Measurements from ENCODE around the gene STX10.

STX10 gene

GRCh38 chr19:13138916-13139198, 11.3 kb downstream of the STX10 start:
- no peak for DNase-seq

DNA sequence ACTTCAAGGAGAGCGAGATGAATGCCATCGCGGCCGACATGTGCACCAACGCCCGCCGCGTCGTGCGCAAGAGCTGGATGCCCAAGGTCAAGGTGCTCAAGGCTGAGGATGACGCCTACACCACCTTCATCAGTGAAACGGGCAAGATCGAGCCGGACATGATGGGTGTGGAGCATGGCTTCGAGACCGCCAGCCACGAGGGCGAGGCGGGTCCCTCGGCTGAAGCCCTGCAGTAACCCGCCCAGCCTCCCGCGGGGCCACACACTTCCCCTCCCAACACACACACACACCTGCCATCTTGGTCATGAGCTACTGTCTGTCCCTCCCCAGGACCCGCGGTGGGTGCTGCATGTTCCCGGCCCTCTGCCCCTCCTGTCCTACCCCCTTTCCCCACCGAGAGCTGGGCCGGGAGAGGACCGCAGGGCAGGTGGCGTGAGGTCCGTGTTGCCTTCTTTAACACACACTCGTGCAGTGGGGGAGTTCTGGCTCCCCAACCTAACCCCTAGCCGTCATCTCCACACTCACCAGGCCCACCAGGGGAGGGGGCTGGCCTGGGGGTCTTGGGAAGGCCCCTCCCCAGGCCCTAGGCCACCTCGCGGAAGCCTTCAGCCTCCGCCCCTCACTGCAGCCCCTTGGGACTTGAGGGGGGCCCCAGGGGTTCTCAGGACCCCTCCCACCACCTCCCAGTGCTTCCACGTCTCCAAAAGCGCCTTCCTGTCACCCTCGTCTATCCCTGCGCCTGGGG, 11.8 kb downstream of the STX10 start:
- no peak for DNase-seq

GRCh38 chr19:13137290-13137794, 12.8 kb downstream of the STX10 start:
- DNase-seq = no peak

DNA sequence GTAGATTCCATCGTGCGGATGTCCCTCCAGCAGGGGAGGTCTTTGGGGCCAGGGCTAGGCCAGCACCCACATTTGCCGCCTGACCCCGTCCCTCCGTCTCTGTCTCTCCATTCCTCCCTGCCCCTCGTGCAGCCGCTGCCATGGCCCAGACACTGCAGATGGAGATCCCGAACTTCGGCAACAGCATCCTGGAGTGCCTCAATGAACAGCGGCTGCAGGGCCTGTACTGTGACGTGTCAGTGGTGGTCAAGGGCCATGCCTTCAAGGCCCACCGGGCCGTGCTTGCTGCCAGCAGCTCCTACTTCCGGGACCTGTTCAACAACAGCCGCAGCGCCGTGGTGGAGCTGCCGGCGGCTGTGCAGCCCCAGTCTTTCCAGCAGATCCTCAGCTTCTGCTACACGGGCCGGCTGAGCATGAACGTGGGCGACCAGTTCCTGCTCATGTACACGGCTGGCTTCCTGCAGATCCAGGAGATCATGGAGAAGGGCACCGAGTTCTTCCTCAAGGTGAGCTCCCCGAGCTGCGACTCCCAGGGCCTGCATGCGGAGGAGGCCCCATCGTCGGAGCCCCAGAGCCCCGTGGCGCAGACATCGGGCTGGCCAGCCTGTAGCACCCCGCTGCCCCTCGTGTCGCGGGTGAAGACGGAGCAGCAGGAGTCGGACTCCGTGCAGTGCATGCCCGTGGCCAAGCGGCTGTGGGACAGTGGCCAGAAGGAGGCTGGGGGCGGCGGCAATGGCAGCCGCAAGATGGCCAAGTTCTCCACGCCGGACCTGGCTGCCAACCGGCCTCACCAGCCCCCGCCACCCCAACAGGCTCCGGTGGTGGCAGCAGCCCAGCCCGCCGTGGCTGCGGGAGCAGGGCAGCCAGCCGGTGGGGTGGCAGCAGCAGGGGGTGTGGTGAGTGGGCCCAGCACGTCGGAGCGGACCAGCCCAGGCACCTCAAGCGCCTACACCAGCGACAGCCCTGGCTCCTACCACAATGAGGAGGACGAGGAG, 14.8 kb downstream of the STX10 start:
- DNase-seq = no peak

GRCh38 chr19:13134626-13135025, 15.5 kb downstream of the STX10 start:
- DNase-seq = no peak

DNA sequence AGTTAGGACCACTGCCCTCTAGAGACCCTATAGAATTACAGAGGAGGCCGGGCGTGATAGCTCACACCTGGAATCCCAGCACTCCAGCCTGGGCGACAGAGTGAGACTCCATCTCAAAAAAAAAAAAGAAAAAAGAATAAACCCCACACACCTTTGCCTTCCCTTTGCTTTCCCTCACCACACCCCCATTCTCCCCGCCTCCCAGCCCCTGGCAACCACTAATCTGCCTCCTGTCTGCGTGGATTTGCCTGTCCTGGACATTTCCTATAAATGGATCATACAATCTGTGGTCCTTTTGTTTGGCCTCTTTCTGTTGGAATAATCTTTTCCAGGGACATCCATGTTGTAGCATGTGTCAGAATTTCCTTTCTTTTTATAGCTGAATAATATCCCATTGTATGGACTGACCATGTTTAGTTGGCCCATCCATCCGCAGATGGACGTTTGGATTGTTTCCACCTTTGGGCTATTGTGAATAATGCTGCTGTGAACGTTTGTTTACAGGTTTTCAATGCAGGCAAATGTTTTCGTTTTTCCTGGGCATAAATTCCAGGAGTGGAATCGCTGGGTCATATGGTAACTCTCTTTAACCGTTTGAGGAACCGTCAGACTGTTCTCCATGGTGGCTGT, 16.8 kb downstream of the STX10 start:
- DNase-seq = no peak

DNA sequence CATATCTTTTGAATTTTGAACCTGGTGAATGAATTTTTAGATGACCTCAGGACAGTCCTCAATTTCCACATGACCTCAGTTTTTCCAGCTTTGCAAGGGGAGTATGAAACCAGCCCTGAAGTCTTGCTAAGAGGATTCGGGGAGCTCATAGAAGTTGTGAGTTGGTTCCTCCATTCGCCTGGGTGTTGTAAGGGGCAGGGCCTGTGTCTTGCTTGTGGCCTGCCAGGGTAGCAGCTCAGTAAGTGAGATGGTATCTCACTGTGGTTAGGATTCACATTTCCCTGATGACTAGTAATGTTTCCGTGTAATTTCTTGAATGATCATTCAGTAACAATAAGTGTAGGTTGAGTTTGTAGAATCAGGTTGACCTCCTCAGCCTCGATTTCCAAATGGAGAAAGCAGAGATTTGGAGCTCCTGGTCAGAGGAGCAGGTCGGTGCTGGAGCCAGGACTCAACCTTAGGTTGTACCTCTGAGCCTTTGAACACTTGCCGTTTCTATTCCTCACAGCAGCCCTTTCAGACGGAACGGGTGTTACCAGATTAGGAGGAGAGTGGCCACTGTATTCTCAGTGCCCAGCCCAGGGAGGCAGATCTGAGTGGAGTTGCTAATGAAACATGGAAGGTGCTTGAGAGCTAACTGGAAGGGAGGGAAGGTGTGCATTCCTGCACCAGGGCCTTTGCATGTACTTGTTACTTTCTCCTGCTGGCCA, 17.5 kb downstream of the STX10 start:
- no peak for DNase-seq

DNA sequence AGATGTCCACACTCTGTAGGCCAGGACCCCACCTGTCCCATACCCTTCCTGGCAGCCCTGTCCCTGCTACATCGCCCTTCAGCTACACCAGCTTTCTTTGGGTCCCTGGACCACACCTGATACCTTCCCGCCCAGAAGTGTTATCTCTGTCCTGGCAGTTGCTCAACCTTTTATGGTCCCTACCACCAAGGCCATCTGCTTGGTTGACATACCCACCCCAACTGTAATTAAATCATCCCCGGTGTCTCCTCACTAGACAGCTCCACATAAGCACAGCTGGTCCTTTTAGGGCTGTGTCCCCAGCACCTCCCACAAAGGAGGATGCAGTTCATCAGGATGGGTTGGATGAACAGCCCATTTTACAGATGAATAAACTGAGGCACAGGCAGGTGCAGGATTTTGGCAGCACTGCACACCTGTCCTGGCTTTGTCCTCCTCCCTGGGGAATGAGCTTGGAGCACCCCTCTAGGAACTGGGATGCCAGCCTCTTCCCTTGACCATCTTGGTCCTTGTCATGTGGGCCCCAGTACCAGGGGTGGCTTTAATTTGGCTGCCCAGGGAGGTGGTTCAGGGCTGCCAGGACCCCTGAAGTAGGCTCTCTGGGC, 19.2 kb downstream of the STX10 start:
- no peak for DNase-seq

- DNase-seq = no peak
These were observed 20.8 kb downstream of the STX10 start for GRCh38 chr19:13129384-13129783.

GRCh38 chr19:13128583-13128982, 21.6 kb downstream of the STX10 start:
- no peak for DNase-seq

- no peak for DNase-seq
These were observed 22.2 kb downstream of the STX10 start for GRCh38 chr19:13127811-13128575.

DNA sequence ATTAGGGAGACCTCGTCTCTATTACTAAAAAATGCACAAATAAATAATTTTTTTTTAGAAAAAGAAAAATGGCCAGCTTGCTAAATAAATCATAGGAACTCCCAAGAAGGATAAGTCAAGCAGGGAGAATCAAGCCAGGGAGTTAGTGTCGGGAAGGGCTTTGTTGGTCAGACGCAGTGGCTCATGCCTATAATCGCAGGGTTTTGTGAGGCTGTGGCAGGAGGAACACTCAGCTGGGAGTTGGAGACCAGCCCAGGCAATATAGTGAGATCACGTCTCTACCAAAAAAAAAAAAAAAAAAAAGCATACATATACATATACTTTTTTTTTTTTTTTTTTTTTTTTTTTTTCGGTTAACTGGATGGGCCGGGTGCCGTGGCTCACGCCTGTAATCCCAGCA, 23.1 kb downstream of the STX10 start:
- DNase-seq = no peak

DNA sequence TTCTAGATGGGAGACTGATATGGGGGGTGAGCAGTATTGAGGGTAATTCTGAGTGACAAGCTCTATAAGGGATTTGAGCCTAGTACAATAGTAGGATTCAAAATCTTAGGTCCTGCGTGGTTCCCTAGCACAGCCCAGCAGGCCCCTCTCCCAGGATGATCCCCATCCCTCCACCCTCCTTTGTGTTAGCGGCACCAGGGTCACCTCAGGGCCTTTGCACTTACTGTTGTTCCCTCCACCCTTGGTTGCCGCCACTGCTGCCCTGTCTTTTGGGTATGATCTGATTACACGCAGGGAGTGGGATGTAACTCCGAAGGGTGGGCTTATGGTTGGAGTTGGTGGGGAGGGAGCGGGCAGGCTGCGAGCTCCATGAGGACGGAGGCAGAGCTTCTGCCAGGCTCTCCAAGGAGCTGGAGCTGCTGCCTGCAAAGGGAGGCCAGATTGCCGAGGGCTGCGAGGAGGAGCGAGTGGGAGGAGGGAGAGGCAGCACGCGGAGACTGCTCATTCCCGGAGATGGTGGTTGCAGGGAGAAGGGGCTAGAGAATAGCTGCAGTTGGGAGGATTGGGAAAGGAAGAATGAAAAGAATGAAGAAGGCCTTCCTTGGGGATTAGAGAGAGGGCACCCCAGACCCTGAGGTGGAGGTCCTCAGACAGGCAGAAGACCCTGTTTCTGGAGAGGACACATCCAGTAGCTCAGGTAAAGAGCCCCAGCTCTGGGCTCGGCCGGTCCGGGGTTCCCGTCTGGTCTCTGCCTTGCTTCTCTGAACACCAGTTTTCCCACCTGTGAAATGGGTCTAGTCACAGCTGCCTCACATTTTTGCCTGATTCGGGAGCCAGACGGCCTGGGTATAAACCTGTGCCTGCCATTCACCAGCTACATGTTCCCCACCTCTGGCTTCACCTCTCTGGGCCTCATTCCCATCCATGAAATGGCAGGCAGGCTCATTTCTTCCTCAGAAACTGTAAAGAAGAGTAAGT, 26.9 kb downstream of the STX10 start:
- no peak for DNase-seq

DNA sequence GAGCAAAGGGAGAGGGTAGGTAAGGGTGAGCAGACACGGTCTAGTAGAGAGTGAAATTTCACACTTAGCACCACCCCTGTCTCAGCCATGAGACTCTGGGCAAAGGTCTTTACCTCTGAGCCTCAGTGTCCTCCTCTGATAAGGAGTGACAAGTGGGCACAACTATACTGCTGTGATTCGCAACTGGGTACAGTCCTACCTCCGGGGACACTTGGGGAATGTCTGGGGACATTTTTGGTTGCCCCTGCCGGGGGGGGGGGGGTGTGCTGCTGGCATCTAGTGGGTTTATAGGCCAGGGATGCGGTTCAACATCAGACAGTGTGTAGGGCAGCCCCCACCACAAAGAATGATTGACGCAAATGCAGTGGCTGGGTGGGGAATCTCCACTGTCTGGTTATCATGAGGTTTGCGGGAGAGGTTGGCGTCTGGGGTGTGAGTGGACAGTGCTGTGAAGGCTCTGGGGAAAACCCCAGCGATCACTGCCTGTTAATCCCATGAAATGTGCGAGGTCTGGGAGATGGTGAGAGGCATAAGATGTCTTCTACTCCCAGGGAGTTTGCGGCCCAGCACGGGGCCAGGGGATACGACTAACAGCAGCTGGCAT, 27.8 kb downstream of the STX10 start:
- no peak for DNase-seq

DNA sequence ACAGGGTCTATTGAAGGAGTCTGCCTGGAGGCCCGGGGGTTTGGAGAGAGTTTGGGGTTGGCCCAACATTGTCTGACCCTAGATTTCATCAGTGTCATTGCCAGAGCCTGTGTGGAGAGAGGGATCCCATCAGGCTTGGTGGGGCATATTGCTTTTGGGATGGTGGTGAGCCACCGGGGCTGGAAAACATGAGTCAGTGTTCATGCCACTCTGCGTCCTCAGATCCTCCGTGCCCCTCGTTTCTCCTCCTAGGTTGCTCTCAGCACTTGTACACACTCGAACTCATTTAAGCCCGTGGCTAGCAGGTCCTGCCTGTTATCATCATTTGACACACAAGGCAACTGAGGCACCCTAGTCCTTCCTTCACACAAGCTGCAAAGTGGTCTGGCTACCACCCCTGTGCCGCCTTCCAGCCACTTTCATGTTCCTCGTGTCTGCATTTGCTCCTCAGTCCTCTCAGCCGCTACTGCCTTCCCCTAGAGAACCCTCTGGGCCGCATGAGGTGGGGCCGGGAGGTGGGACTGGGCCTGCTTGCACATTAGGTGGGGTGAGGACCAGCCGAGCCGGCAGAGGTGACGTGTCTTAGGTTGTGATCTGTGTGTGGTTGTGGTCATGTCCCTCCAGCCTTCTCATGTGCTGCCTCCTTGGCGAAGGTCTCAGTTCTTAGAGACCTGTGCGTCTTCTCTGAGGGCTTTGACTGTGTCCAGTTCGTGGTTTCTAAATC, 28.5 kb downstream of the STX10 start:
- no peak for DNase-seq

GRCh38 chr19:13120817-13121216, 29.4 kb downstream of the STX10 start:
- no peak for DNase-seq

GRCh38 chr19:13120031-13120430, 30.1 kb downstream of the STX10 start:
- DNase-seq = no peak

DNA sequence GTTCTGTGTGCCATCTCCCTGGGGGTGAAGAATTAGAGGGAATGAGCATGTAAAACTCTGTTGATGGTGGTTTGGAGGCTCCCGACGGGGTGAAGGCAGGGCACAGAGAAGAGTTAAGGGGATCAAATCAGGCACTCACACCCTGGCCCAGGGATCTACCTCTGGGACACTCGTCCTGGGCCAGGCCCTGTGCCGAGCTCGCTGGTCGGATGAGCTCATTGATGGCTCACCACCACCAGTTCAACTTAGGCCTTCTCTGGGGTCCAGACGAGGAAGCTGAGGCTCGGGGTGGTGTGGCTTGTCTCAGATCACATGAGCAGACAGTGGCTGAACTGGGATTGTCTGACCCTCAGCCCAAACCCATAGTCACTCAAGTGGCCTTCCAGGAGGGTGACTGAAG, 30.5 kb downstream of the STX10 start:
- DNase-seq = no peak

Measured in NCI-H510A (cell line).